22Rv1 (cell line): ENCODE results near the gene THRA.

Experiments
- ZFX ChIP-seq: fragments of 450-650 bp; IDR thresholded peaks from 2 replicates; pipeline ENCODE4 v1.6.1; 2017; ENCODE audit warnings: antibody characterized with exemption, borderline replicate concordance
- TF ChIP-seq, protein P1 (sequence below): fragments of 450-650 bp; IDR thresholded peaks from 2 replicates; pipeline ENCODE4 v1.5.1; 2017; ENCODE audit warnings: mild to moderate bottlenecking

DNA sequence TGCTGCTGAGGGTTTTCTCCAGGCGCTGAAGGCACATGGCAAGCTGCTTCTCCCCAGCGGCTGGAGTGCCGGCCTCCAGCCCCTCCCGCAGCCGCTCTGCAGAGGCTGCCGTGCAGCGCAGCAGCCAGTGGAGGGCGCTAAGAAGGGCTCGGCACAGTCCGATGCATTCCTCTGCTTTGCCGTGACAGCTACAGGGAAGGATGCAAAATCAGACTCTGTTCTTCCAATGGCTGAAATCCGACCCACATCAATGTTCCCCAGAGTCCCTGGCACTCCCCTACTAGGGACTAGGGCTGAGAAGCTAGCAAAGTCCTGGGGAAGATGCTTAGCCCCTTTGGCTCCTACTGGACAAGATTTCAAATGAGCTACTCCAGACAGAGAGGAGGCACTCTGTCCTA, 27.6 kb upstream of the THRA start:
- TF ChIP-seq, protein P1, sequence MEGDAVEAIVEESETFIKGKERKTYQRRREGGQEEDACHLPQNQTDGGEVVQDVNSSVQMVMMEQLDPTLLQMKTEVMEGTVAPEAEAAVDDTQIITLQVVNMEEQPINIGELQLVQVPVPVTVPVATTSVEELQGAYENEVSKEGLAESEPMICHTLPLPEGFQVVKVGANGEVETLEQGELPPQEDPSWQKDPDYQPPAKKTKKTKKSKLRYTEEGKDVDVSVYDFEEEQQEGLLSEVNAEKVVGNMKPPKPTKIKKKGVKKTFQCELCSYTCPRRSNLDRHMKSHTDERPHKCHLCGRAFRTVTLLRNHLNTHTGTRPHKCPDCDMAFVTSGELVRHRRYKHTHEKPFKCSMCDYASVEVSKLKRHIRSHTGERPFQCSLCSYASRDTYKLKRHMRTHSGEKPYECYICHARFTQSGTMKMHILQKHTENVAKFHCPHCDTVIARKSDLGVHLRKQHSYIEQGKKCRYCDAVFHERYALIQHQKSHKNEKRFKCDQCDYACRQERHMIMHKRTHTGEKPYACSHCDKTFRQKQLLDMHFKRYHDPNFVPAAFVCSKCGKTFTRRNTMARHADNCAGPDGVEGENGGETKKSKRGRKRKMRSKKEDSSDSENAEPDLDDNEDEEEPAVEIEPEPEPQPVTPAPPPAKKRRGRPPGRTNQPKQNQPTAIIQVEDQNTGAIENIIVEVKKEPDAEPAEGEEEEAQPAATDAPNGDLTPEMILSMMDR = peak; percentile 78
- TF ChIP-seq ZFX = no peak
